Endodermal cell (in vitro differentiated cells): ENCODE data around the gene PLXDC1. TPM values are rescaled to one million over a fixed set of nuclear protein-coding genes. Genes with fewer than 3 reads are reported as not detected.
A peak's percentile ranks its signal among the peaks of the same experiment; 100 is the strongest.

Source experiments
- DNase-seq: peaks from one replicate; pipeline ENCODE4 v3.0.0-alpha.2; 2017
- H3K27ac ChIP-seq: 2 replicates; pipeline ENCODE4 v1.5.1; 2013; ENCODE audit warnings: mild to moderate bottlenecking, low read depth, low read length, moderate library complexity
- H3K27me3 ChIP-seq: 2 replicates; pipeline ENCODE4 v1.6.1; 2013; ENCODE audit warnings: mild to moderate bottlenecking, low read length, moderate library complexity; ENCODE audit not compliant: insufficient read depth, control insufficient read depth, poor library complexity, severe bottlenecking
- H3K36me3 ChIP-seq: 2 replicates; pipeline ENCODE4 v1.7.0; 2013; ENCODE audit warnings: mild to moderate bottlenecking, low read length, moderate library complexity; ENCODE audit not compliant: control insufficient read depth, insufficient read depth
- H3K4me1 ChIP-seq: one replicate; pipeline ENCODE4 v1.7.0; 2013; ENCODE audit warnings: low read length; ENCODE audit not compliant: control insufficient read depth, insufficient read depth
- H3K4me3 ChIP-seq: 2 replicates; pipeline ENCODE4 v1.5.1; 2013; ENCODE audit warnings: mild to moderate bottlenecking, low read length, moderate library complexity
- H3K9ac ChIP-seq: 2 replicates; pipeline ENCODE4 v1.6.1; 2013; ENCODE audit warnings: mild to moderate bottlenecking, low read length, moderate library complexity; ENCODE audit not compliant: poor library complexity, severe bottlenecking; ENCODE audit errors: extremely low read depth
- H3K9me3 ChIP-seq: 2 replicates; pipeline ENCODE4 v1.6.1; 2013; ENCODE audit warnings: mild to moderate bottlenecking, low read length, moderate library complexity; ENCODE audit not compliant: control insufficient read depth
- H3K27ac Mint-ChIP-seq: 2 replicates; pipeline ENCODE4 v1.8.0; 2020; ENCODE audit warnings: mixed read lengths
- H3K27me3 Mint-ChIP-seq: 2 replicates; pipeline ENCODE4 v1.8.0; 2021; ENCODE audit warnings: mild to moderate bottlenecking, mixed read lengths; ENCODE audit not compliant: insufficient read depth
- H3K36me3 Mint-ChIP-seq: 2 replicates; pipeline ENCODE4 v1.8.0; 2020; ENCODE audit warnings: low read depth, mixed read lengths
- H3K4me1 Mint-ChIP-seq: 2 replicates; pipeline ENCODE4 v1.8.0; 2020; ENCODE audit warnings: mixed read lengths
- H3K4me3 Mint-ChIP-seq: 2 replicates; pipeline ENCODE4 v1.8.0; 2020; ENCODE audit warnings: mild to moderate bottlenecking, moderate library complexity, mixed read lengths
- H3K9me3 Mint-ChIP-seq: 2 replicates; pipeline ENCODE4 v1.8.0; 2020; ENCODE audit warnings: mild to moderate bottlenecking, mixed read lengths
- CTCF ChIP-seq: fragments of 200-600 bp; sonication (generic); conservative IDR thresholded peaks from 2 replicates; pipeline ENCODE4 v1.5.0; 2021; ENCODE audit warnings: antibody characterized with exemption, mild to moderate bottlenecking
- WGBS, 2 experiments: methylation state at CpG; one replicate each; pipeline versions ENCODE4 v1.1.5 to v1.1.7; 2013; ENCODE audit warnings: missing lambda C conversion rate in 2 of 2, mixed read lengths in 1 of 2; ENCODE audit not compliant: insufficient coverage in 1 of 2, insufficient read length in 1 of 2; 5-methylcytosine and 5-hydroxymethylcytosine counted together
- total RNA-seq, 2 donors: library from RNA; stranded (reverse); fragmentation: NEBNext Ultra II Directional in 1 of 2; extraction: Animal tissue kit (Norgen Biotek cat#: 25700) in 1 of 2; gene quantifications; 2 replicates in 1 of 2; 3 replicates in 1 of 2; pipeline ENCODE4 v1.2.1, GENCODE V29; 2021

PLXDC1 gene
- total RNA-seq, 2 donors from 2014 or later: 9.0 TPM

- 77 to 88% methylated on average over 2 to 4 of the region's 4 CpGs for WGBS, 2 experiments
- no peaks in the 10 kb centered on the region for H3K36me3 ChIP-seq
- peaks cover 3% of the 10 kb centered on the region for H3K4me1 ChIP-seq
- no peak for DNase-seq
- no peak overlapping the region for H3K4me3 ChIP-seq
- H3K9ac ChIP-seq: no peak overlapping the region
- Mint-ChIP-seq H3K4me1 (peaks cover 16% of the 10 kb centered on the region), H3K9me3 (no peaks in the 10 kb centered on the region), H3K27me3 (no peaks in the 10 kb centered on the region), H3K36me3 (no peaks in the 10 kb centered on the region), H3K27ac (no peak overlapping the region), H3K4me3 (no peak overlapping the region)
- no peak overlapping the region for H3K27ac ChIP-seq
- no peak for TF ChIP-seq CTCF
- no peaks in the 10 kb centered on the region for H3K9me3 ChIP-seq
- H3K27me3 ChIP-seq: no peaks in the 10 kb centered on the region
These were observed 79.9 kb downstream of the PLXDC1 start for GRCh38 chr17:39071573-39071972.

GRCh38 chr17:39069114-39069756 lies 82.2 kb downstream of the PLXDC1 start:
- peak; percentile 74 for DNase-seq
- no peak overlapping the region for H3K27ac ChIP-seq
- WGBS, 2 experiments: 81 to 94% methylated on average over 2 to 8 of the region's 8 CpGs
- no peaks in the 10 kb centered on the region for H3K36me3 Mint-ChIP-seq
- H3K27me3 ChIP-seq: no peaks in the 10 kb centered on the region
- no peaks in the 10 kb centered on the region for H3K9me3 ChIP-seq
- no peak overlapping the region for H3K9ac ChIP-seq
- H3K27ac Mint-ChIP-seq: no peak overlapping the region
- no peak overlapping the region for H3K4me3 Mint-ChIP-seq
- H3K9me3 Mint-ChIP-seq: no peaks in the 10 kb centered on the region
- no peaks in the 10 kb centered on the region for H3K36me3 ChIP-seq
- H3K4me1 Mint-ChIP-seq: peaks cover 16% of the 10 kb centered on the region
- no peak overlapping the region for H3K4me3 ChIP-seq
- H3K4me1 ChIP-seq: peaks cover 3% of the 10 kb centered on the region
- peak; percentile 80 for TF ChIP-seq CTCF
- no peaks in the 10 kb centered on the region for H3K27me3 Mint-ChIP-seq

GRCh38 chr17:39064819-39065218 lies 86.6 kb downstream of the PLXDC1 start:
- no peak overlapping the region for H3K27ac Mint-ChIP-seq
- H3K27me3 Mint-ChIP-seq: peaks cover under 1% of the 10 kb centered on the region
- H3K4me1 Mint-ChIP-seq: peaks cover 28% of the 10 kb centered on the region
- no peaks in the 10 kb centered on the region for H3K36me3 Mint-ChIP-seq
- no peaks in the 10 kb centered on the region for H3K9me3 Mint-ChIP-seq
- WGBS, 2 experiments: 85 to 100% methylated on average over 2 to 5 of the region's 5 CpGs
- no peak for TF ChIP-seq CTCF
- Histone ChIP-seq H3K4me1 (no peaks in the 10 kb centered on the region), H3K9ac (no peak overlapping the region), H3K9me3 (no peaks in the 10 kb centered on the region), H3K4me3 (no peak overlapping the region), H3K27ac (no peak overlapping the region), H3K27me3 (no peaks in the 10 kb centered on the region), H3K36me3 (no peaks in the 10 kb centered on the region)
- DNase-seq: no peak
- H3K4me3 Mint-ChIP-seq: no peak overlapping the region
